PFSK-1 (cell line): ENCODE results near the gene NELFB.

Source experiments
- POLR2AphosphoS5 ChIP-seq: IDR thresholded peaks from 2 replicates; pipeline ENCODE4 v1.6.1; 2012; ENCODE audit warnings: low read depth, mild to moderate bottlenecking, control low read depth, low read length, moderate library complexity
- SIN3A ChIP-seq: IDR thresholded peaks from 2 replicates; pipeline ENCODE4 v1.6.1; 2012; ENCODE audit warnings: mild to moderate bottlenecking, low read length, moderate library complexity, borderline replicate concordance; ENCODE audit not compliant: insufficient read depth

- TF ChIP-seq SIN3A (no peak), POLR2AphosphoS5 (no peak)
These were observed 16.0 kb downstream of the NELFB start for GRCh38 chr9:137270929-137271695.
